ENCODE results near the gene RAB18. TPM values are rescaled to one million over a fixed set of nuclear protein-coding genes. Genes with fewer than 3 reads are reported as not detected.

The RAB18 gene
- total RNA-seq, 1 experiment from 2014 or later = 154 TPM

DNA sequence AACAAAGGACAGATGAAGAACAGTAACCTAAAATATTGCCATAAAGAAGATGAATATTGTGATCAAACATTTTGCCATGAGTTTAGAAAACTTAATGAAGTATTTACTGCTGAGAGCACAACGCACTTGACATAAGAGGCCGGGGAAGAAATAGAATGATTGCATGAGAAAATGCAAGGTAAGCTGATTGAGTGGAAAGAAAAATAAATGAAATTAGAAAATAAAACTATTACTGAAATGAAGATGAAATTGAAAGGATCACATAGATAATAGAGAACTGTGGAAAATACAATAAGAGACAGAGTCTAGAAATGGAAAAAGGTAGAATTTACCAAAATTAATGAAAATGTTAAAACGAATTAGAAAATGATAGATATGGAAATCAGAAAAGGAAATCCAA lies 10.1 kb downstream of the RAB18 start:
- Mint-ChIP-seq H3K4me1 (ENCODE audit: low read depth, unreplicated experiment) (peaks cover 11% of the 10 kb centered on the region), H3K36me3 (ENCODE audit: insufficient read depth, unreplicated experiment) (peaks cover 64% of the 10 kb centered on the region), H3K27ac (ENCODE audit: unreplicated experiment) (no peak overlapping the region), H3K27me3 (ENCODE audit: insufficient read depth, unreplicated experiment) (no peaks in the 10 kb centered on the region), H3K4me3 (ENCODE audit: unreplicated experiment) (no peak overlapping the region), H3K9me3 (ENCODE audit: unreplicated experiment) (no peaks in the 10 kb centered on the region)
- POLR2A ChIA-PET = no interaction called here
- intact Hi-C loops (cut with micrococcal nuclease; ENCODE audit: unreplicated experiment) = no loop called here
- Histone ChIP-seq H3K27me3 (replicated peaks; ENCODE audit: control insufficient read depth, insufficient read depth, low read length) (no peaks in the 10 kb centered on the region), H3K9me3 (no peaks in the 10 kb centered on the region), H3K36me3 (ENCODE audit: control insufficient read depth, insufficient read depth, low read length) (peaks cover 2% of the 10 kb centered on the region; the same call in 1 of the 2 replicates), H3K4me1 (no peaks in the 10 kb centered on the region), H3K4me3 (ENCODE audit: low read depth, low read length) (no peak overlapping the region)
- CTCF ChIA-PET = no interaction called here
- no peak for TF ChIP-seq CTCF (IDR thresholded peaks at IDR 0.05; ENCODE audit: insufficient read depth in 1 of 2, low read depth in 1 of 2, low read length in 1 of 2, severe bottlenecking in 1 of 2, unreplicated experiment in 1 of 2)
- DNase-seq = no peak
- BruUV-seq (replicated peaks) = TSS peak; percentile 2

GRCh38 chr10:27518261-27518660 lies 14.2 kb downstream of the RAB18 start:
- H3K9me3 ChIP-seq = no peaks in the 10 kb centered on the region
- no peak overlapping the region for H3K27ac Mint-ChIP-seq (ENCODE audit: unreplicated experiment)
- no peak overlapping the region for H3K4me3 ChIP-seq (ENCODE audit: low read depth, low read length)
- BruUV-seq (replicated peaks) = no TSS peak
- peaks cover 2% of the 10 kb centered on the region; the same call in 1 of the 2 replicates for H3K36me3 ChIP-seq (ENCODE audit: control insufficient read depth, insufficient read depth, low read length)
- no peaks in the 10 kb centered on the region for H3K9me3 Mint-ChIP-seq (ENCODE audit: unreplicated experiment)
- peaks cover 43% of the 10 kb centered on the region for H3K36me3 Mint-ChIP-seq (ENCODE audit: insufficient read depth, unreplicated experiment)
- H3K4me3 Mint-ChIP-seq (ENCODE audit: unreplicated experiment) = no peak overlapping the region
- TF ChIP-seq CTCF (IDR thresholded peaks at IDR 0.05; ENCODE audit: insufficient read depth in 1 of 2, low read depth in 1 of 2, low read length in 1 of 2, severe bottlenecking in 1 of 2, unreplicated experiment in 1 of 2) = no peak
- no peaks in the 10 kb centered on the region for H3K4me1 ChIP-seq
- peaks cover 10% of the 10 kb centered on the region for H3K4me1 Mint-ChIP-seq (ENCODE audit: low read depth, unreplicated experiment)
- DNase-seq = no peak
- POLR2A ChIA-PET = no interaction called here
- no peaks in the 10 kb centered on the region for H3K27me3 Mint-ChIP-seq (ENCODE audit: insufficient read depth, unreplicated experiment)
- CTCF ChIA-PET = no interaction called here
- no peaks in the 10 kb centered on the region for H3K27me3 ChIP-seq (replicated peaks; ENCODE audit: control insufficient read depth, insufficient read depth, low read length)
- intact Hi-C loops (cut with micrococcal nuclease; ENCODE audit: unreplicated experiment) = no loop called here

GRCh38 chr10:27525819-27526218 lies 21.7 kb downstream of the RAB18 start:
- peaks cover 11% of the 10 kb centered on the region for H3K4me1 ChIP-seq
- TF ChIP-seq CTCF (IDR thresholded peaks at IDR 0.05; ENCODE audit: insufficient read depth in 1 of 2, low read depth in 1 of 2, low read length in 1 of 2, severe bottlenecking in 1 of 2, unreplicated experiment in 1 of 2) = no peak
- no peak overlapping the region for H3K27ac Mint-ChIP-seq (ENCODE audit: unreplicated experiment)
- H3K4me3 ChIP-seq (ENCODE audit: low read depth, low read length) = no peak overlapping the region
- H3K27me3 ChIP-seq (replicated peaks; ENCODE audit: control insufficient read depth, insufficient read depth, low read length) = no peaks in the 10 kb centered on the region
- H3K4me3 Mint-ChIP-seq (ENCODE audit: unreplicated experiment) = no peak overlapping the region
- peaks cover 25% of the 10 kb centered on the region for H3K4me1 Mint-ChIP-seq (ENCODE audit: low read depth, unreplicated experiment)
- H3K27me3 Mint-ChIP-seq (ENCODE audit: insufficient read depth, unreplicated experiment) = no peaks in the 10 kb centered on the region
- H3K9me3 Mint-ChIP-seq (ENCODE audit: unreplicated experiment) = no peaks in the 10 kb centered on the region
- no peaks in the 10 kb centered on the region for H3K9me3 ChIP-seq
- no TSS peak for BruUV-seq (replicated peaks)
- ChIA-PET POLR2A (no interaction called here), CTCF (no interaction called here)
- no peak for DNase-seq
- no peaks in the 10 kb centered on the region for H3K36me3 ChIP-seq (ENCODE audit: control insufficient read depth, insufficient read depth, low read length)
- intact Hi-C loops (cut with micrococcal nuclease; ENCODE audit: unreplicated experiment) = no loop called here
- peaks cover 7% of the 10 kb centered on the region for H3K36me3 Mint-ChIP-seq (ENCODE audit: insufficient read depth, unreplicated experiment)
